CD14-positive monocyte (primary cell): ENCODE results near the gene KIRREL3. TPM values are rescaled to one million over a fixed set of nuclear protein-coding genes. Genes with fewer than 3 reads are reported as not detected.
A peak's percentile ranks its signal among the peaks of the same experiment; 100 is the strongest.

Experiments used
- DNase-seq, 3 donors: peaks; one replicate each; pipeline ENCODE4 v3.0.0-alpha.2; 2011 to 2022
- H2AFZ ChIP-seq: 2 replicates; pipeline ENCODE4 v1.6.0; 2012; ENCODE audit warnings: mild to moderate bottlenecking, low read depth, low read length, inconsistent platforms; ENCODE audit not compliant: insufficient read depth, poor library complexity, severe bottlenecking
- H3K27ac ChIP-seq, 2 donors: 1 replicate in 1 of 2; 2 replicates in 1 of 2; pipeline ENCODE4 v1.5.1; 2012 to 2013; ENCODE audit warnings: low read length in 2 of 2, control low read depth in 1 of 2, inconsistent platforms in 1 of 2, low read depth in 1 of 2, mild to moderate bottlenecking in 1 of 2
- H3K27me3 ChIP-seq, 2 donors: one replicate each; pipeline versions ENCODE4 v1.6.0 to v1.6.1; 2011 to 2013; ENCODE audit warnings: low read length in 2 of 2; ENCODE audit not compliant: control insufficient read depth in 2 of 2, insufficient read depth in 2 of 2
- H3K36me3 ChIP-seq, 2 donors: replicated peaks in 1 of 2; 1 replicate in 1 of 2; 2 replicates in 1 of 2; pipeline versions ENCODE4 v1.5.1 to v1.6.1; 2012 to 2013; ENCODE audit warnings: low read length in 2 of 2, control low read depth in 1 of 2, inconsistent platforms in 1 of 2, mild to moderate bottlenecking in 1 of 2; ENCODE audit not compliant: insufficient read depth in 2 of 2, control insufficient read depth in 1 of 2
- H3K4me1 ChIP-seq, 2 donors: 1 replicate in 1 of 2; 2 replicates in 1 of 2; pipeline versions ENCODE4 v1.5.1 to v1.6.1; 2012 to 2013; ENCODE audit warnings: low read length in 2 of 2, control low read depth in 1 of 2, inconsistent platforms in 1 of 2, mild to moderate bottlenecking in 1 of 2, moderate library complexity in 1 of 2; ENCODE audit not compliant: insufficient read depth in 2 of 2, control insufficient read depth in 1 of 2
- H3K4me2 ChIP-seq: replicated peaks from 2 replicates; pipeline ENCODE3; 2012; ENCODE audit warnings: low read length, moderate library complexity, mild to moderate bottlenecking; ENCODE audit not compliant: poor library complexity, severe bottlenecking; ENCODE audit errors: extremely low read depth
- H3K4me3 ChIP-seq, 3 experiments: fragments of 200-600 bp in 1 of 3; sonication (generic) in 1 of 3; replicated peaks in 1 of 3; 1 replicate in 2 of 3; 2 replicates in 1 of 3; pipeline ENCODE4 v1.5.1; 2011 to 2013; ENCODE audit warnings: low read length in 3 of 3, mild to moderate bottlenecking in 3 of 3, control low read depth in 2 of 3, low read depth in 2 of 3, inconsistent platforms in 1 of 3, moderate library complexity in 1 of 3
- H3K79me2 ChIP-seq: 2 replicates; pipeline ENCODE4 v1.6.0; 2012; ENCODE audit warnings: mild to moderate bottlenecking, control low read depth, inconsistent platforms, low read length, moderate library complexity; ENCODE audit not compliant: insufficient read depth
- H3K9ac ChIP-seq: 2 replicates; pipeline ENCODE4 v1.6.0; 2017; ENCODE audit warnings: low read length, mild to moderate bottlenecking; ENCODE audit not compliant: insufficient read depth, poor library complexity, severe bottlenecking
- H3K9me3 ChIP-seq, 2 donors: replicated peaks in 1 of 2; 1 replicate in 1 of 2; 2 replicates in 1 of 2; pipeline versions ENCODE4 v1.5.1 to v1.6.1; 2012 to 2013; ENCODE audit warnings: low read length in 2 of 2, control low read depth in 1 of 2; ENCODE audit not compliant: control insufficient read depth in 1 of 2, insufficient read depth in 1 of 2
- H4K20me1 ChIP-seq: 2 replicates; pipeline ENCODE4 v1.6.0; 2012; ENCODE audit warnings: mild to moderate bottlenecking, low read length, control low read depth, moderate library complexity; ENCODE audit not compliant: insufficient read depth
- H3K27ac Mint-ChIP-seq, 7 donors: one replicate each; pipeline ENCODE4 v1.8.0; 2020; ENCODE audit warnings: mild to moderate bottlenecking in 7 of 7, mixed read lengths in 7 of 7, moderate library complexity in 6 of 7, inconsistent platforms in 2 of 7
- H3K27me3 Mint-ChIP-seq, 3 donors: one replicate each; pipeline ENCODE4 v1.8.0; 2021 to 2022; ENCODE audit warnings: low read depth in 3 of 3, mild to moderate bottlenecking in 3 of 3, mixed read lengths in 3 of 3, moderate library complexity in 3 of 3, inconsistent platforms in 1 of 3
- H3K36me3 Mint-ChIP-seq, 2 donors: one replicate each; pipeline ENCODE4 v1.8.0; 2020; ENCODE audit warnings: mixed read lengths in 2 of 2, inconsistent platforms in 1 of 2, mild to moderate bottlenecking in 1 of 2
- H3K4me1 Mint-ChIP-seq: one replicate; pipeline ENCODE4 v1.8.0; 2020; ENCODE audit warnings: mild to moderate bottlenecking, mixed read lengths
- H3K4me3 Mint-ChIP-seq, 2 donors: one replicate each; pipeline ENCODE4 v1.8.0; 2020; ENCODE audit warnings: mild to moderate bottlenecking in 2 of 2, mixed read lengths in 2 of 2, moderate library complexity in 1 of 2
- H3K9me3 Mint-ChIP-seq, 7 donors: one replicate each; pipeline ENCODE4 v1.8.0; 2020 to 2022; ENCODE audit warnings: mixed read lengths in 7 of 7, mild to moderate bottlenecking in 6 of 7, moderate library complexity in 6 of 7, inconsistent platforms in 2 of 7
- WGBS: methylation state at CpG from one replicate; pipeline ENCODE4 v1.1.5; 2013; ENCODE audit warnings: missing lambda C conversion rate; ENCODE audit not compliant: insufficient coverage; 5-methylcytosine and 5-hydroxymethylcytosine counted together
- intact Hi-C, 2 donors: fragments of 100-400 bp; cut with micrococcal nuclease; formaldehyde crosslinking; loops; one replicate each; pipeline versions ENCODE4 v1.15.0 to v1.15.1; 2023
- polyA plus RNA-seq, 3 donors: library from polyadenylated mRNA; depleted of rRNA in 1 of 3; unstranded in 2 of 3; stranded (reverse) in 1 of 3; fragments of 300-500 nt in 2 of 3; fragments of >200 nt in 1 of 3; fragmentation: Illumina TruSeq in 2 of 3; gene quantifications; 1 replicate in 2 of 3; 2 replicates in 1 of 3; pipeline ENCODE4 v1.2.3, GENCODE V29; 2012 to 2021
- TF ChIP-seq, protein P1 (sequence below): fragments of 200-600 bp; IDR thresholded peaks from one replicate; pipeline ENCODE4 v1.8.0; 2022; ENCODE audit warnings: antibody characterized with exemption, mild to moderate bottlenecking

Gene KIRREL3
- polyA plus RNA-seq, 3 donors = not detected

DNA sequence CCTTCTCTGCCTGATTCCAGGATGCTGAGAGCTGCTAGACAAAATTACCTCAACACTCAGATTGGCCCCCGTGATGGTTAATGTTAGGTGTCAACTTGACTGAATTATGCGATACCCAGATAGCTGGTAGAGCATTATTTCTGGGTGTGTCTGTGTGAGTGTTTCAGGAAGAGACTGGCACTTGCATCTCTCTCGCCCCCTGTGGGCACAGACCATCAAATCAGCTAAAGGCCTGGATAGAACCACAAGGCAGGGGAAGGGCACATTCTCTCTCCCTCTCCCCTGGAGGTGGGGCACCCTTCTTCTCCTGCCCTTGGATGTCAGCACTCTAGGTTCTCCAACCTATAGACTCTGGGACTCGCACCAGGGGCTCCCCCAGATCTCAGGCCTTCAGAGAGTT is 79.7 kb downstream of the KIRREL3 start:
- no peaks in the 10 kb centered on the region for H3K27me3 ChIP-seq
- H3K27me3 Mint-ChIP-seq = peaks cover 0 to 2% (median 1%) of the 10 kb centered on the region in 3 donors
- H4K20me1 ChIP-seq = no peaks in the 10 kb centered on the region
- H3K4me3 Mint-ChIP-seq = no peak overlapping the region
- H3K36me3 Mint-ChIP-seq = no peaks in the 10 kb centered on the region
- peaks cover 10% of the 10 kb centered on the region for H3K4me1 Mint-ChIP-seq
- no peak overlapping the region for H3K27ac Mint-ChIP-seq
- no peaks in the 10 kb centered on the region for H3K79me2 ChIP-seq
- no peak overlapping the region for H3K4me3 ChIP-seq
- H3K4me2 ChIP-seq = no peak overlapping the region
- H3K9me3 ChIP-seq = peaks cover 0 to 8% of the 10 kb centered on the region in 2 donors
- intact Hi-C loops = no loop called here
- TF ChIP-seq, protein P1, sequence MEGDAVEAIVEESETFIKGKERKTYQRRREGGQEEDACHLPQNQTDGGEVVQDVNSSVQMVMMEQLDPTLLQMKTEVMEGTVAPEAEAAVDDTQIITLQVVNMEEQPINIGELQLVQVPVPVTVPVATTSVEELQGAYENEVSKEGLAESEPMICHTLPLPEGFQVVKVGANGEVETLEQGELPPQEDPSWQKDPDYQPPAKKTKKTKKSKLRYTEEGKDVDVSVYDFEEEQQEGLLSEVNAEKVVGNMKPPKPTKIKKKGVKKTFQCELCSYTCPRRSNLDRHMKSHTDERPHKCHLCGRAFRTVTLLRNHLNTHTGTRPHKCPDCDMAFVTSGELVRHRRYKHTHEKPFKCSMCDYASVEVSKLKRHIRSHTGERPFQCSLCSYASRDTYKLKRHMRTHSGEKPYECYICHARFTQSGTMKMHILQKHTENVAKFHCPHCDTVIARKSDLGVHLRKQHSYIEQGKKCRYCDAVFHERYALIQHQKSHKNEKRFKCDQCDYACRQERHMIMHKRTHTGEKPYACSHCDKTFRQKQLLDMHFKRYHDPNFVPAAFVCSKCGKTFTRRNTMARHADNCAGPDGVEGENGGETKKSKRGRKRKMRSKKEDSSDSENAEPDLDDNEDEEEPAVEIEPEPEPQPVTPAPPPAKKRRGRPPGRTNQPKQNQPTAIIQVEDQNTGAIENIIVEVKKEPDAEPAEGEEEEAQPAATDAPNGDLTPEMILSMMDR = no peak
- H3K9ac ChIP-seq = no peak overlapping the region
- no peaks in the 10 kb centered on the region for H3K36me3 ChIP-seq
- H3K4me1 ChIP-seq = peaks cover 0 to 34% of the 10 kb centered on the region in 2 donors
- no peak for DNase-seq
- H3K27ac ChIP-seq = no peak overlapping the region
- 92% methylated on average over 2 of the region's 4 CpGs for WGBS
- peaks cover 0 to 13% (median 3%) of the 10 kb centered on the region in 7 donors for H3K9me3 Mint-ChIP-seq
- no peak overlapping the region for H2AFZ ChIP-seq

DNA sequence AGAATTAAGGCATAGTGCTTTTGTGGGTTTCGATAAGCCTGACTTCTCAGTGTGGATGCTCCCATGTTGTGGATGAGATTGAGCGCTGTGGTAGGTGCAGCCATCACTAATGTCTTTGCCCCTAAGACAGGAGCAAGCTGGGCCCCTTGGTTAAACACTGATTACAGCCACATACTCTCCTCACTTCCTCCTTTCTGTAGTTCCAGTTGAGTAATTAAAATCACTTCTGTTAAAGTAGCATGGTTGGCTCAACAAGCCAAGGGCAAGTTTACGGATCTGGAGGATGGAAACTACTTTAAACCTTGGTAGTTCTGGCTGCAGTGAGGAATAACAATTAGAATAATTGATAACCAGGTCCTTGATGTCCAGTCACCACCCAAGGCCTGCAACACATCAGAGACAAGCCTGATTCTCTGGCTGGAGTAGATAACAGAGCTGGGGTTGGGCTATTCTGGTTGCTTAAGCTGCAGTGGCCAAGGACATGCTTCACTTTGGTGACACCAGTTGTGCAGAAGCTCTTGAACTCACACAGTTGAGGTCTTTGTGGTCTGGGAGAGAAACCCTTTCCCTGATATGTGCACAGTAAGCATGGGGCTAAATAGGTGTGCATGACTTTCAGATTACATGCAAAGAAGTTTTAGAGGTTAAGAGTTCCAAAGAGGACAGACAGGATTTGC is 81.3 kb downstream of the KIRREL3 start:
- no peaks in the 10 kb centered on the region for H3K36me3 Mint-ChIP-seq
- H3K4me1 ChIP-seq = peaks cover 0 to 34% of the 10 kb centered on the region in 2 donors
- H3K27me3 Mint-ChIP-seq = peaks cover 0 to 2% (median 1%) of the 10 kb centered on the region in 3 donors
- TF ChIP-seq, protein P1 = no peak
- peak in 1 of 3 donors; percentile 51 for DNase-seq
- H4K20me1 ChIP-seq = no peaks in the 10 kb centered on the region
- H3K4me1 Mint-ChIP-seq = peaks cover 10% of the 10 kb centered on the region
- H3K4me3 ChIP-seq = no peak overlapping the region
- H3K27ac ChIP-seq = no peak overlapping the region
- H3K9ac ChIP-seq = no peak overlapping the region
- no peak overlapping the region for H2AFZ ChIP-seq
- intact Hi-C loops = no loop called here
- H3K27me3 ChIP-seq = no peaks in the 10 kb centered on the region
- H3K79me2 ChIP-seq = no peaks in the 10 kb centered on the region
- H3K9me3 Mint-ChIP-seq = peaks cover 0 to 11% (median 3%) of the 10 kb centered on the region in 7 donors
- H3K4me3 Mint-ChIP-seq = no peak overlapping the region
- H3K36me3 ChIP-seq = no peaks in the 10 kb centered on the region
- H3K4me2 ChIP-seq = no peak overlapping the region
- no CpG with 5 or more reads among the region's 3 CpGs for WGBS
- H3K27ac Mint-ChIP-seq = peak overlapping the region in 4 of 7 donors; percentile 10 to 86 (median 51)
- H3K9me3 ChIP-seq = peaks cover 0 to 8% of the 10 kb centered on the region in 2 donors
